GM18520 (cell line): ENCODE measurements around the gene NUDT4B.
"Not testable (repeated sequence)": the region's sequence is repeated elsewhere in the genome, so short reads cannot be mapped to it uniquely, and the experiment has no call there.

Source experiments
- ATAC-seq: cut with Tn5 transposase; IDR thresholded peaks from one replicate; pipeline ENCODE4 v1.9.1; 2021; ENCODE audit not compliant: unreplicated experiment

The NUDT4B gene

DNA sequence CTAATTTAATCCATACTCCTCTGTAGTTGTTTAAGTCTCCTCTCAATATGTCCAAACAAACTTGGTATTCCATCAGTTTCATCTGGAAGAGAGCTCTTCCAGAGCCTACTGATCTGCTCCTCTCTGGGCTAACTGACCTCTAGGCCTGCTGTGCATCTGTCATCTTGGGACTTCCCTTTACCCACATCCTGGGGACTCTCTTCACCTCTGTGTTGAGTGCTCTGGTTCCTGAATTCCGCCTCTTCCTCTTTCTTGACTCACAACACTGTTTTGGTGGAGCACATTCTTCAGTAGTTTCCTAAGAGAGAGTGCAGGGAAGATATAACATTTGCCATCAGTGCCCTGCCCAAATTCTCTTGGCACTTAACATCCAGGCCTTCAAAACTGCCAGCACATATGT lies 13.0 kb upstream of the NUDT4B start:
- peak; percentile 53 for ATAC-seq

DNA sequence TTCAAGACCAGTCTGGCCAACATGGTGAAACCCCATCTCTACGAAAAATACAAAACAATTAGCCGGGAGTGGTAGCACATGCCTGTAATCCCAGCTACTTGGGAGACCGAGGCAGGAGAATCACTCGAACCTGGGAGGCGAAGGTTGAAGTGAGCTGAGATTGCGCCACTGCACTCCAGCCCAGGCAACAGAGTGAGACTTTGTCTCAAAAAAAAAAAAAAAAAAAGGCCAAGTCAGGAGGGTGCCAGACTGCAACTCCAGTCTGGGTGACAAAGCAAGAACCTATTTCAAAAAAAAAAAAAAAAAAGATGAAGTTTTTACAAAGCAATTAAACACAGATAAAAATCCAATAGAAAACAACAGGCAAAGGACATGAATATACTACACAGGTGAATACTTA lies 9.9 kb upstream of the NUDT4B start:
- not testable (repeated sequence) for ATAC-seq

DNA sequence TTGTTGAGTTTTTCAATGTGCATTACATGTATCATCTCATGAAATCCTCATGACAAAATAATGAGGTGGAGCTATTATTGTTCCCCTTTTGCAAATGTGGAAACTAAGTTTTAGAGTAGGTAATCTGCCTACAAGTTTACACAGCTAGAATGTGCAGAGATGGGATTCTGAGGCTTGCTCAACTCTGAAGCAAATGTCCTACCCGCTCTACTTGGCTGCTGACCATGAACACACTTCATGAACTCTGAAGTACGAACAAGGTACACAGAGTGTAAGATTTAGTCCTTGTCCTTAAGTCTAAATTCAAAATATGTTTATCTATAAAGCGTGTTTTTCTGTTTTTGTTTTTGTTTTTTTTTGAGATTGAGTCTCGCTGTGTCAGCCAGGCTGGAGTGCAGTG lies 5.4 kb upstream of the NUDT4B start:
- not testable (repeated sequence) for ATAC-seq

DNA sequence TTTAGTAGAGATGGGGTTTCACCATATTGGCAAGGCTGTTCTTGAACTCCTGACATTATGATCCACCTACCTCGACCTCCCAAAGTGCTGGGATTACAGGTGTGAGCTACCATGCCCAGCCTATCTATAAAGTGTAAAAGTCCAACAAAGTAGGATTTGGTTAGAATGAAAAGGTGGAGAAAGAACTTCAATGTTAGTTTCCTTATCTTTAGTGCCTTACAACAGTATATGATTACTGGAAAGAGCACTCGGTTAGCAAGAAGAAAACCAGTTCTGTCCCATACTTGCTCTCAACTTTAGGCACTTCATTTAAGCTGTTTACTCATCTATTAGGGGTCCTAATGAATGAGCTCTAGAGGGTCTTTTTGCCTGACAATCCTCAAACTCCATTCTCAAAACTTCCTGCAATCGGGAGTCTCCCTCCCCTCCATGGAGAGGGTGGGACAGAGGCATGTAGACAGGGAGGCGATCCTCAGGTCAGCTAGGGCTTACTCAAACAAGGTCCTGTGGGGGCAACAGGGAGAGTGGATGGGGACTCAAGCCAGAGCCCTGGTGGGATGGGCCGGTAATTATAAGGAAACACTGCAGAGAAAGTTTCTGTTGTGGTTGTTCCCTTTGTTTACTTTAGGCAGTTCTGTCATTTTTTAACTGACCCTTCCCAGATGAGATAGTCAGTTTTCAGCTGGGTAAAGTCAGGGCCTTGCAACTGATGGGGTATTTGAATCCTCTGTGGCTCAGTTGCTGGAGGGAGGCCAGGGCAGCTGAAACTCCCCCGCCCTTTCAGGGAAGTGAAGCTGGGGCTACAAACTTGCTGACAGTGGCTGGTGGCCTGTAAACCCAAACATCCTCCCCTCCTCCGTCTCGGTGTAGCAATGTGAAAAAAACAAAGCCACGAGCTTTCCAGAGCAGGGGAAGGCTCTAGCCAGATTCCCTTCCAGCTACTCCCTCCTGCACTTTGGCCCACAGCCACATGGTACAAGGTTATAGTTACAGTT lies 4.6 kb upstream of the NUDT4B start:
- ATAC-seq: not testable (repeated sequence)

DNA sequence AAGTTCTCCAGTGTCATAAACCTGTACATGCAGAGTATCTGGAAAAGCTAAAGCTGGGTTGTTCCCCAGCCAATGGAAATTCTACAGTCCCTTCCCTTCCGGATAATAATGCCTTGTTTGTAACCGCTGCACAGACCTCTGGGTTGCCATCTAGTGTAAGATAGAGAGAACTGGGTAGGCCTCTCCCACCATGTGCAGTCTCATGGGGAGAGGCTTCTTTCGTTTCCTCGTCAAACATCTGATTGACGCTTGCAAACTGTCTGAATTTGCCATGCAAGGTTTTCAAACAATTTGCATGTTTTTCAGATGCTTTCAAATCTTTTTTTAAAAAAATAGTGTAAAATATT lies 734 bp downstream of the NUDT4B start:
- ATAC-seq: peak; percentile 83

DNA sequence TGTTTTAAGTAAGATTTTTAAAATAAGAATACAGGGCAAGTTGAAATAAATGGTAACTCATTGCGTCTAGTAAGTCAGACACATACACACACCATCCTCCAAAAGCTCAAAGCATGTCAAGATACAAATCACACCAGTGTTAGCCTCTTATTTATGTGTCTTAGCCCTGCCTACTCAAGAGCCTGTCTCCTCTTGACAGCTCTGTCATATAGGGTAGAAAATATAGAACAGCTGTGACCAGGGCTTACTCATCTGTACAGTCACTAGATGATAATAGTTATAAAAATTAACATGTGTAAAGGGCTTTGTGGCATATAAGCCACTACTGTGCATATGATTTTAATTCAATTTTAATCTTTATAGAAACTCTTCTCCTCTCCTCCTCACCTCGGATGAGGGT lies 7.7 kb downstream of the NUDT4B start:
- ATAC-seq: not testable (repeated sequence)

DNA sequence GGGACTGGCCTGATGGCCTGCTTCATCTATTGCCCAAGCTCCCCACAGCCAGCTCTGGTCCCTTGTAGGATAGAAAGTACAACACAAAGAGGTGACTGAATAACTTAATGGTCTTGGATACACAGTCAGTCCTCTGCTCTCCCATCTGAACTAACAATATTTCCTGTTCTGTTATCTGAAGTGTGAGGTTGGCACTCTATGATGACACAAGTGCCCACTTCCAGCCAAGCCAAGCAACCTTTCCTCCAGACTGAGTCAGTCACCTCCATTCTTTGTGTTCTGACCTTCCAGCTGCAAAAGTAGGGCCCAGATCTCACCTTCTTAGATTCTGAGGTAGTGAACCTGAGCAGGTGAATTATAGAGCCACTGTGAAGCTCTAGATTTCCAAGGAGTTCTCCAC lies 8.9 kb downstream of the NUDT4B start:
- not testable (repeated sequence) for ATAC-seq

DNA sequence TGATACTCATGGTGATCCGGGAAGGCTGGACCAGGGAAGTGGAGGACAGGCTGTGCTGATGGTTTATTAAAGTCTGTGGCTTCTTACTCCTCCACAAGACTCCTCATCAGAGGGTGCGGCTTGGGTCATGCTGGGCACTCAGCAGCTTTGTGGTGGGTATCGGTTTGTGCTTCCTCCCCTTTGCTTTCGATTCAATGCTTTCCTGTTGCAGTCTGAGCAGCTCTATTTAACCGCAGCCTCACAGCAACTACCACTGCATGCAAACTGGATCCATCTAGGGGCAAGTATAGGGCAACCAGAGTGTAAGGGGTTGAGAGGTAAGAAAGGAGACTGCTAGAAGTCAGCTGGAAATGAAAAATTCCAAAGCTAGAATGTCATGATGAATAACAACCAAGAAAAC lies 9.8 kb downstream of the NUDT4B start:
- peak; percentile 86 for ATAC-seq

DNA sequence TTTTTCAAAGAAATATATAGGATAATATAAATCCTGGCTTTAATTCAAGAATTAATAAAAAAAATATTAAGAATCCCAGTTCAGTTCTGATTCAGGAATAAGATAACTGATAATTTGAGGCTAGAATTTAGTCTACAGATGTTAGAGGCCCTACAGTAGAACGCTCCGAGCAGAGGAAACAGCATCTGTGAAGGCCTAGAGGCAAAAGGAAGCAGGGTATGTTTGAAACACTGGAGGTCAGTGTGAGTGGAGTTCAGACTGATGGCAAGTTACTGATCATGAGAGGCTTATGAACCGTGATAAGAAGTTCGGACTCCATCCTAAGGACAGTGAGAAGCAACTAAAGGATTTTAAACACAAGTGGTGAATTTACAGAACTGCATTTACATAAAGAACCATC lies 10.4 kb downstream of the NUDT4B start:
- not testable (repeated sequence) for ATAC-seq

DNA sequence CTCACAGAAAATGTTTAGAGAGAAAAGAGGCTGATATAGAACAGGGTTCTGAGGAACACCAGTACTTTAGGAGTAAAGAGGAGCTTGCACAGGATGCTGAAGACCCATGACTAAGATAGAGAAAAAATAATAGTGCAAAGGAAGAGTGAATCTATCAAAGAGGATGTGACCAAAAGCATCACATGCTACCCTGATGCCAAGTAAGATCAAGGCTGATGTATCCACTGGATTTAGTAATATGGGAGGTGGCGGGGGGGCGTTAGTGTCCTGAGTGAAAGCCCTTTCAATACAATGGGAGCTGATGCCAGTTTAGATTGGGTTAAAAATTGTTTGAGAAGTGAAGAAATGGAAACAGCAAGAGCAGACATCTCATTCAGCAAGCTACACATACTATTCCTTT lies 11.2 kb downstream of the NUDT4B start:
- not testable (repeated sequence) for ATAC-seq

DNA sequence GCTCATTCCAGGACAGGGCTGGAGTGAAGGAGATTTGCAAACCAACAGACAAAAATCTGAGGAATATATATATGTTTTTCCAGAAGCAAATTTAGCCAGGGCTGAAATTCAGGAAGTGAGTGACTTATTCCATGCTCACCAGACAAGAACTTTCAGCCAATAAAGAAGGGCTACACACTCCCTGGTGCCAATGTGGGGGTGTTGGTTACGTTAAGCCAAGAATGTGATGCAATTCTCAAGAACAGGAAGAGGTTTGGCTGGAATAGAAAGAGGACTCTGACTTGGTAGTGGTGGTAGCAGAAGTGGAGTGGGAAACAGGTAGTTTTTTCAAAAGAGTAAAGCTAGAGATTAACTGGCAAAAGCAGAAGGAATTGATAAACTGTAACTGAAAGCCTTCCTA lies 11.6 kb downstream of the NUDT4B start:
- not testable (repeated sequence) for ATAC-seq

DNA sequence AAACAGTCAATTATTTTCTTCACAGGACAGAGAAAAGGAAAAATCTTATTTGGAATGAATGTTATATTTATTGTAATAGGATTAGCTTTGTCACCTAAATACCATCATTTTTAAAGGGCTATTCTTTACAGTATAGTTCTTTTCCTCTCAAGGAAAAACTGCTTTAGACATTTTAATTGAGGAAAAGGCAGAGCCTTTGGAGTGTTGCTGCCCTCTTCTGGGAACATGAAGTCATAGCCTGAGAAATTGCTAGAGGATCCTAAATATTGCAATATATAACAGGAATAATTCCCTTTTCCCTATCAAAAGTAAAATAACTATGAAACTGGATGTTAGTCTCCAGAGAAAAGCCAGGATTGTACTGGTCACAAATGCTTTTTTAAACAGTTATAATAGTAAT lies 12.8 kb downstream of the NUDT4B start:
- ATAC-seq: not testable (repeated sequence)

DNA sequence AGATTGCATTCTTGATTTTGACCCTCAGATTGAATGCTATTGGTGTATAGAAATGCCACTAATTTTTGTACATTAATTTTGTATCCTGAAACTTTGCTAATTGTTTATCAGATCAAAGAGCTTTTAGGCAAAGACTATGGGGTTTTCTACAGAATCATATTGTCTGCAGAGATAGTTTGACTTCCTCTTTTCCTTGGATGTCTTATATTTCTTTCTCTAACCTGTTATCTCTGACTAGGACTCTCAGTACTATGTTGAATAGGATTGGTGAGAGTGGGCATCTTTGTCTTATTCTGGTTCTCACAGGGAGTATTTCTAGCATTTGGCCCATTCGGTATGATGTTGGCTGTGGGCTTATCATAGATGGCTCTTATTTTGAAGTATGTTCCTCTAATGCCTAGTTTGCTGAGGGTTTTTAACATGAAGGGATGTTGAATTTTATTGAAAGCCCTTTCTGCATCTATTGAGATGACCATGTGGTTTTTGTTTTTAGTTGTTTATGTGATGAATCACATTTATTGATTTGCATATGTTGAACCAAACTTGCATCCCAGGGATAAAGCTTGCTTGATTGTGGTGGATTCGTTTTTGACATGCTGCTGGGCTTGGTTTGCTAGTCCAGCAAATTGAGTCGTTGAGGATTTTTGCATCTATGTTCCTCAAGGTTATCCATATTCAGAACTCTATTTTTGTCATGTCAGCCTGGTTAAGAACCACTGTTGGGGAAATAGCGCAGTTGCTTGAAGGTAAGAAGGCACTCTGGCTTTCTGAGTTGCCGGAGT lies 16.9 kb downstream of the NUDT4B start:
- not testable (repeated sequence) for ATAC-seq

DNA sequence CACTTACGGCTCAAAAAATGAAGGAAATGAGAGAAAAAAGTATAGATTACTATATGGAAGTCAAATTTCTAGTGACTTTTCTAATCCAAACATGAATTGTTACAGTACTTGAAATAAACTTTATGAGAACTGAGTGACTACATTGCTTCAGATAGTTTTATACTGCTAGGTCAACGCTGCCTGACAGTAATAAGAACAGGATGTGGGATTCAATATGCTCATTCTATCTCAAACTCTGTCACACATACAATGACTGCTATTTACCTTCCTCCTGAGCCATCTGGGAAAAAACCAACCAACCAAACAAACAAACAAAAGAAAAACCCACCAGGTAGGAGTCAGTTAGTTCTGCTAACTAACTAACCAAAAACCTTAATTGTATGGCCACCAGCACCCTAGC lies 20.0 kb downstream of the NUDT4B start:
- not testable (repeated sequence) for ATAC-seq

DNA sequence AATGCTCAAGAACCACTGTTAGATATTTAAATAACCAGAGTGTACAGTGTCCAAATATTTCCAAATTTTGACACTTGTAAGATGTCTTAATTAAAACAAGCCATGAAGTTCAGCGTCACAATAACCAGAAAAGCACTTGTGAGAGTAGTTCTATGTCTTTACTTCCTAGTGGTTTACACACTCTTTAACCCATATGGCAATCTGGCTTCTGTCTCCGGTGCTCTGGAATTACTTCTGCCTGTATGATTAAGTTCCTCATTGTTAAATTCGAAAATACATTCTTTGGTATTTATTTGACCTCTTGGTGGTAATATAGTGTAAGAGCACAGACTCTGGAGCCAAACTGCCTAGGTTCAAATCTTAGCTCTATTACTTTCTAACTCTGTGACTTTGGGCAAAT lies 20.9 kb downstream of the NUDT4B start:
- ATAC-seq: not testable (repeated sequence)

DNA sequence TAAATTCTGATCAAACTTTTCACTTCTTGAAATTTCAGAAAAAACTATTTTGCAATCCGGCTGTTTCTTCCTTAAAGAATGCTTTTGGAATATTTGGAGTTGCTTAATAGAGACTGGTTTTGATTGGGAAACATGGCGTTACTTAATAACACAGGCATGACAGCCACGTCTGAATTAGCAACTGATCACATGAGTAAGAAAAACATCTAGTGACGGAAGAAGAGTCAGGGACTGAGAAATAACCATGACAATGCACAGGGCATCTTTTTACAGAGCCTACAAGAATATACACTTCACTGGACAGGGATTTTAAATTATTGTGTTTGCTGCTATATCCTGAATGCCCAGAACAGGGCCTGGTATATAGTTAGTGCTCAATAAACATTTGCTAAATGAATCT lies 25.1 kb downstream of the NUDT4B start:
- not testable (repeated sequence) for ATAC-seq

DNA sequence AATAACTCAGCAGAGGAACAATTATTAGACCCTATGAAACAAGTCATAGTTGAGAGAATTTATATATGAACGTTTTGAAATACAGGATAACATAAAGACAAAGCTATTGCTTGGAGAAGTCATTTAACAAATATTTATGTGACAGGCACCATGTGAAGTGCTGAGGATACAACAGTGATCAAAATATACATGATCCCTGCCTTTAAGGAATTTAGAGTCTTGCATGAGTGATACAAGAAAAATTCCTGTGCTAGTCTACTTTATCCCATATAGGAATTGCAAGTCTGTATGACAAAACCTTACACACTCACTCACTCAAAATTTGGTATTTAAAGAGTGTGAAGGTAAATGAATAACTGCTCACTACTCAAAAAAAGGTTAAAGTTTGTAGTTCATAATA lies 25.5 kb downstream of the NUDT4B start:
- not testable (repeated sequence) for ATAC-seq

DNA sequence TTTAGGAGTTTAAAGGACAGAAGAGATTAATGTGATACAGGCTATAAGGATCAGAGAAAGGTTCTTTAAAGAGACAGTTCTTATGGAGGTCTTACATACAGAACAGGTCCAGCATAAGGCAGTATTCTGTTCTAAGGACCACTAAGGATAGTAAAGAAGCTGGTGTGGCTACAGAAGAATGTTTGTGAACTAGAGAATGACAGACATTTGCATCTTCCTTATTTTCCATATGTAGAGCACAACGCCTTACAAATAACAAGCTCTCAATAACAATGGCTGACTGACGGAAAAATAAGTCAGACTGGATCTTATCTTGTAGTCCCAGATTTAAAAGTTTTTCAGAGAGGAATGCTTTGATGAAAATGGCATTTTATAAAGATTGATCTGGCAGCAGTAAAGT lies 26.7 kb downstream of the NUDT4B start:
- not testable (repeated sequence) for ATAC-seq

DNA sequence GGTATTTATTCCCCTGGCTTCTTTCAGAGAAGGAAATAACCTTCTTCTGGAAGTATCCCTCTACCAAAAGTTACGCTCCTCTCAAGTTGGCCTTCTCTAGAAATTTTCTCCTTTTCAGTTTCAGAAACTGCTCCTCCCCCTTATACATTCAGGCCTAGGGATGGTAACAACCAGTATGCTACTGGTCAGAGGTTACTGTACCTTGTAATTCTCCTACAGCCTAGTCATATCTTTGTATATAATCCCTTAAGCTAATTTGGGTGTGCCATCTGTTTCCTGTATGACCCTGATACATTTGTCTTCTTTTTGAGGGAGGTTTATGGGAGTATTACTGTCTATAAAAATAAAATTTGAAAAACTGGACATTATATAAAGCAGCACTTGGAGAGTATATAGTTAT lies 29.1 kb downstream of the NUDT4B start:
- ATAC-seq: not testable (repeated sequence)

DNA sequence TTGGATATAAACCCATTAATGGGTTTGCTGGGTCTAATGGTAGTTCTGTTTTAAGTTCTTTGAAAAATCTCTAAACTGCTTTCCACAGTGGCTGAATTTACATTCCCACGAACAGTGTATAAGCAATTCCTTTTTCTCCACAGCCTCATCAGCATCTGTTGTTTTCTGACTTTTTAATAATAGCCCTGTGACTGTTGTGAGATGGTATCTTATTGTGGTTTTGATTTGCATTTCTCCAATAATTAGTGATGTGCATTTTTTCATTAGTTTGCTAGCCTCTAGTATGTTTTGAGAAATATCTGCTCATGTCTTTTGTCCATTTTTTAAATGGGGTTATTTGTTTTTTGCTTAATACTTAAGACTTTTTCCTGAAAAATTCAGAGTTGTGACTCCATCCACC lies 31.8 kb downstream of the NUDT4B start:
- not testable (repeated sequence) for ATAC-seq

DNA sequence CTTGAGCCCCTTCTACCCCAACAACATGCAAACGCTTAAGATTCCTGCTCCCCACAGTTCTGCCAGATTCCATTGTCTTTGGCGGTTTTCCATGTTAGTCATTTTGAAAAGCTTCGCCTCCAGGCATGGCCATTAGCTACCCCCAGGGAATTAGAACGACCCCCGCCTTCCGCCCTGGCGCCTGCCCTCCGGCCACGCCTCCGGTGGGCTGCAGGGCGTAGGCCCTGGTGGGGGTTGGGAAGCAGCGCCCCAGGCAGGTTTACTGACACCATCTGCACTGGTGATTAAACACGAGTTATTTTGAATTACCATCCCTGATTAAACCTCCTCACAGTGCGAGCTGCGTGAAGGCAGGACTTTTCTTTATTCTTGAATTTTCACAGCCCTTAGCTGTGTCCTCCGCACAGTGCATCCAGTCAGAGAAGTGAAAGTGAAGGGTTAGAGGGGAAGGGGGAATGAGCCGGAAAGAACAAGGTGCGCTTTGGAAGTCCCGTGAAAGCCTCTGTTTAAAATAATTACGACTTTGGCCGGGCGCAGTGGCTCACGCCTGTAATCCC lies 43.0 kb downstream of the NUDT4B start:
- ATAC-seq: not testable (repeated sequence)
